SK-N-SH (cell line): Measurements from ENCODE around the gene GRK3. TPM values are rescaled to one million over a fixed set of nuclear protein-coding genes. Genes with fewer than 3 reads are reported as not detected.

Source experiments
- CHD2 ChIP-seq: fragments of 150-350 bp; IDR thresholded peaks from 2 replicates; pipeline ENCODE4 v1.6.1; 2018; ENCODE audit warnings: low read length; ENCODE audit not compliant: partially characterized antibody
- FOXJ3 ChIP-seq: sonication (generic); formaldehyde crosslinking; IDR thresholded peaks from 2 replicates; pipeline ENCODE4 v1.5.1; 2020; ENCODE audit warnings: mild to moderate bottlenecking, missing genetic modification reagents
- GABPA ChIP-seq: IDR thresholded peaks from 2 replicates; pipeline ENCODE4 v1.4.0; 2012; ENCODE audit warnings: low read depth, mild to moderate bottlenecking
- GATA2 ChIP-seq: sonication (generic); formaldehyde crosslinking; IDR thresholded peaks from 2 replicates; pipeline ENCODE4 v1.5.0; 2020; ENCODE audit warnings: mild to moderate bottlenecking, missing genetic modification reagents
- MXI1 ChIP-seq: IDR thresholded peaks from 2 replicates; pipeline ENCODE4 v1.6.1; 2012; ENCODE audit warnings: mild to moderate bottlenecking, low read depth, low read length, improper control_type of control experiment
- NFIC ChIP-seq: IDR thresholded peaks from 2 replicates; pipeline ENCODE4 v1.4.0; 2012; ENCODE audit warnings: borderline replicate concordance
- NRF1 ChIP-seq: IDR thresholded peaks from 2 replicates; pipeline ENCODE4 v1.6.1; 2012; ENCODE audit warnings: low read depth, mild to moderate bottlenecking, low read length
- RAD21 ChIP-seq: IDR thresholded peaks from 2 replicates; pipeline ENCODE4 v1.6.1; 2012; ENCODE audit warnings: mild to moderate bottlenecking, low read length
- RFX5 ChIP-seq: IDR thresholded peaks from 2 replicates; pipeline ENCODE4 v1.6.1; 2012; ENCODE audit warnings: mild to moderate bottlenecking, improper control_type of control experiment, low read length
- RXRA ChIP-seq: IDR thresholded peaks from 2 replicates; pipeline ENCODE4 v1.4.0; 2012; ENCODE audit warnings: low read depth, mild to moderate bottlenecking, borderline replicate concordance
- SIN3A ChIP-seq: IDR thresholded peaks from 2 replicates; pipeline ENCODE4 v1.6.1; 2012; ENCODE audit warnings: low read depth, mild to moderate bottlenecking, low read length, moderate library complexity, borderline replicate concordance
- TCF12 ChIP-seq: IDR thresholded peaks from 2 replicates; pipeline ENCODE4 v1.4.0; 2012
- ZBTB33 ChIP-seq: IDR thresholded peaks from 2 replicates; pipeline ENCODE4 v1.4.0; 2012; ENCODE audit warnings: low read depth, borderline replicate concordance
- polyA plus RNA-seq, 3 experiments: library from polyadenylated mRNA; depleted of rRNA; stranded (reverse); fragments of >200 nt; gene quantifications; 2 replicates each; pipeline ENCODE4 v1.2.3, GENCODE V29; 2012
- TF ChIP-seq, protein P1 (sequence below): IDR thresholded peaks from 2 replicates; pipeline ENCODE4 v1.6.1; 2012; ENCODE audit warnings: mild to moderate bottlenecking, low read depth, low read length, moderate library complexity
- TF ChIP-seq, protein P2 (sequence below): fragments of 200-600 bp; sonication (generic); IDR thresholded peaks from 2 replicates; pipeline ENCODE4 v1.6.1; 2017; ENCODE audit warnings: antibody characterized with exemption, mild to moderate bottlenecking, moderate library complexity
- TF ChIP-seq, protein P3 (sequence below): fragments of 150-350 bp; IDR thresholded peaks from 2 replicates; pipeline ENCODE4 v1.6.1; 2016; ENCODE audit warnings: mild to moderate bottlenecking, low read depth, low read length
- TF ChIP-seq, protein P4 (sequence below): fragments of 150-350 bp; IDR thresholded peaks from 2 replicates; pipeline ENCODE4 v1.6.1; 2017; ENCODE audit warnings: antibody characterized with exemption, low read length, low read depth, borderline replicate concordance

The GRK3 gene
- polyA plus RNA-seq, 1 of the 3 experiments (the other 2 are of a cell fraction): 1.3 TPM

DNA sequence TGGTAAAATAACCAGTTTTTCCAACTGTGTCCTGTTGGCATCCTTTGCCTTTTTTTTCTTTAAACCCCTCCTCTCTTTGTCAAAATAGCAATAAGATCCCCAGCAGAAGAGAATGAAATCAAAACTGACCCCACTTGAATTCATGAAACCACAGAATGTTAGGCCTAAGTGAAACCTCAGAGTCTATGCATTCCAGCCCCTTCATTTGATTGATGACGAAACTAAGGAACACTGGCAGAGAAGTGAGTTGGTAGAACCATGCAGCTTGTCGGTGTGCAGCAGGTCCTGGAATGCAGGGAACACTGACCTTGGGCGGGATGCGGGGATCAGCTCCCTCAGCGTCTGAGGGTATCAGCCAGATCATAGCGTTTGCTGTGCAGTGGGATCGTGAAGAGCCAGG, 57.5 kb downstream of the GRK3 start (continued):
- TF ChIP-seq, protein P1, sequence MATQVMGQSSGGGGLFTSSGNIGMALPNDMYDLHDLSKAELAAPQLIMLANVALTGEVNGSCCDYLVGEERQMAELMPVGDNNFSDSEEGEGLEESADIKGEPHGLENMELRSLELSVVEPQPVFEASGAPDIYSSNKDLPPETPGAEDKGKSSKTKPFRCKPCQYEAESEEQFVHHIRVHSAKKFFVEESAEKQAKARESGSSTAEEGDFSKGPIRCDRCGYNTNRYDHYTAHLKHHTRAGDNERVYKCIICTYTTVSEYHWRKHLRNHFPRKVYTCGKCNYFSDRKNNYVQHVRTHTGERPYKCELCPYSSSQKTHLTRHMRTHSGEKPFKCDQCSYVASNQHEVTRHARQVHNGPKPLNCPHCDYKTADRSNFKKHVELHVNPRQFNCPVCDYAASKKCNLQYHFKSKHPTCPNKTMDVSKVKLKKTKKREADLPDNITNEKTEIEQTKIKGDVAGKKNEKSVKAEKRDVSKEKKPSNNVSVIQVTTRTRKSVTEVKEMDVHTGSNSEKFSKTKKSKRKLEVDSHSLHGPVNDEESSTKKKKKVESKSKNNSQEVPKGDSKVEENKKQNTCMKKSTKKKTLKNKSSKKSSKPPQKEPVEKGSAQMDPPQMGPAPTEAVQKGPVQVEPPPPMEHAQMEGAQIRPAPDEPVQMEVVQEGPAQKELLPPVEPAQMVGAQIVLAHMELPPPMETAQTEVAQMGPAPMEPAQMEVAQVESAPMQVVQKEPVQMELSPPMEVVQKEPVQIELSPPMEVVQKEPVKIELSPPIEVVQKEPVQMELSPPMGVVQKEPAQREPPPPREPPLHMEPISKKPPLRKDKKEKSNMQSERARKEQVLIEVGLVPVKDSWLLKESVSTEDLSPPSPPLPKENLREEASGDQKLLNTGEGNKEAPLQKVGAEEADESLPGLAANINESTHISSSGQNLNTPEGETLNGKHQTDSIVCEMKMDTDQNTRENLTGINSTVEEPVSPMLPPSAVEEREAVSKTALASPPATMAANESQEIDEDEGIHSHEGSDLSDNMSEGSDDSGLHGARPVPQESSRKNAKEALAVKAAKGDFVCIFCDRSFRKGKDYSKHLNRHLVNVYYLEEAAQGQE: no peak
- TF ChIP-seq CHD2 (no peak), NFIC (no peak), RXRA (no peak), GABPA (no peak), MXI1 (no peak), RAD21 (no peak), FOXJ3 (no peak), RFX5 (no peak), NRF1 (no peak), SIN3A (no peak), TCF12 (peak; percentile 33; the same call in 1 of the 2 replicates), ZBTB33 (no peak), GATA2 (CRISPR knock-in tag) (no peak)
- TF ChIP-seq, protein P2, sequence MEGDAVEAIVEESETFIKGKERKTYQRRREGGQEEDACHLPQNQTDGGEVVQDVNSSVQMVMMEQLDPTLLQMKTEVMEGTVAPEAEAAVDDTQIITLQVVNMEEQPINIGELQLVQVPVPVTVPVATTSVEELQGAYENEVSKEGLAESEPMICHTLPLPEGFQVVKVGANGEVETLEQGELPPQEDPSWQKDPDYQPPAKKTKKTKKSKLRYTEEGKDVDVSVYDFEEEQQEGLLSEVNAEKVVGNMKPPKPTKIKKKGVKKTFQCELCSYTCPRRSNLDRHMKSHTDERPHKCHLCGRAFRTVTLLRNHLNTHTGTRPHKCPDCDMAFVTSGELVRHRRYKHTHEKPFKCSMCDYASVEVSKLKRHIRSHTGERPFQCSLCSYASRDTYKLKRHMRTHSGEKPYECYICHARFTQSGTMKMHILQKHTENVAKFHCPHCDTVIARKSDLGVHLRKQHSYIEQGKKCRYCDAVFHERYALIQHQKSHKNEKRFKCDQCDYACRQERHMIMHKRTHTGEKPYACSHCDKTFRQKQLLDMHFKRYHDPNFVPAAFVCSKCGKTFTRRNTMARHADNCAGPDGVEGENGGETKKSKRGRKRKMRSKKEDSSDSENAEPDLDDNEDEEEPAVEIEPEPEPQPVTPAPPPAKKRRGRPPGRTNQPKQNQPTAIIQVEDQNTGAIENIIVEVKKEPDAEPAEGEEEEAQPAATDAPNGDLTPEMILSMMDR: no peak
- TF ChIP-seq, protein P3, sequence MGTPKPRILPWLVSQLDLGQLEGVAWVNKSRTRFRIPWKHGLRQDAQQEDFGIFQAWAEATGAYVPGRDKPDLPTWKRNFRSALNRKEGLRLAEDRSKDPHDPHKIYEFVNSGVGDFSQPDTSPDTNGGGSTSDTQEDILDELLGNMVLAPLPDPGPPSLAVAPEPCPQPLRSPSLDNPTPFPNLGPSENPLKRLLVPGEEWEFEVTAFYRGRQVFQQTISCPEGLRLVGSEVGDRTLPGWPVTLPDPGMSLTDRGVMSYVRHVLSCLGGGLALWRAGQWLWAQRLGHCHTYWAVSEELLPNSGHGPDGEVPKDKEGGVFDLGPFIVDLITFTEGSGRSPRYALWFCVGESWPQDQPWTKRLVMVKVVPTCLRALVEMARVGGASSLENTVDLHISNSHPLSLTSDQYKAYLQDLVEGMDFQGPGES: no peak
- TF ChIP-seq, protein P4, sequence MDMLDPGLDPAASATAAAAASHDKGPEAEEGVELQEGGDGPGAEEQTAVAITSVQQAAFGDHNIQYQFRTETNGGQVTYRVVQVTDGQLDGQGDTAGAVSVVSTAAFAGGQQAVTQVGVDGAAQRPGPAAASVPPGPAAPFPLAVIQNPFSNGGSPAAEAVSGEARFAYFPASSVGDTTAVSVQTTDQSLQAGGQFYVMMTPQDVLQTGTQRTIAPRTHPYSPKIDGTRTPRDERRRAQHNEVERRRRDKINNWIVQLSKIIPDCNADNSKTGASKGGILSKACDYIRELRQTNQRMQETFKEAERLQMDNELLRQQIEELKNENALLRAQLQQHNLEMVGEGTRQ: no peak
